Stimulated activated naive CD8-positive, alpha-beta T cell treated with anti-CD3 and anti-CD28 coated beads, Interleukin-15, amount 100 ng/mL, for 72 hours (primary cell): ENCODE results near the gene SLC39A11.
"Not testable (repeated sequence)": the region's sequence is repeated elsewhere in the genome, so short reads cannot be mapped to it uniquely, and the experiment has no call there.

Experiments used
- ATAC-seq: fragments of 150-1000 bp; cut with Tn5 transposase; 2 replicates; pipeline ENCODE4 v1.10.0; 2021; ENCODE audit warnings: mild to moderate bottlenecking, moderate library complexity
- DNase-seq, 2 donors: peaks; one replicate each; pipeline ENCODE4 v3.0.0; 2021 to 2022
- H3K27ac Mint-ChIP-seq, 2 donors: one replicate each; pipeline ENCODE4 v1.8.0; 2022; ENCODE audit warnings: mild to moderate bottlenecking in 2 of 2, mixed read lengths in 2 of 2, moderate library complexity in 2 of 2
- H3K27me3 Mint-ChIP-seq: one replicate; pipeline ENCODE4 v1.8.0; 2022; ENCODE audit warnings: mixed read lengths
- H3K4me1 Mint-ChIP-seq: one replicate; pipeline ENCODE4 v1.8.0; 2022; ENCODE audit warnings: mild to moderate bottlenecking, mixed read lengths
- H3K4me3 Mint-ChIP-seq, 2 donors: one replicate each; pipeline ENCODE4 v1.8.0; 2022; ENCODE audit warnings: mild to moderate bottlenecking in 2 of 2, mixed read lengths in 2 of 2, moderate library complexity in 1 of 2
- H3K9me3 Mint-ChIP-seq, 2 donors: one replicate each; pipeline ENCODE4 v1.8.0; 2022; ENCODE audit warnings: mixed read lengths in 2 of 2

The SLC39A11 gene, protein sequence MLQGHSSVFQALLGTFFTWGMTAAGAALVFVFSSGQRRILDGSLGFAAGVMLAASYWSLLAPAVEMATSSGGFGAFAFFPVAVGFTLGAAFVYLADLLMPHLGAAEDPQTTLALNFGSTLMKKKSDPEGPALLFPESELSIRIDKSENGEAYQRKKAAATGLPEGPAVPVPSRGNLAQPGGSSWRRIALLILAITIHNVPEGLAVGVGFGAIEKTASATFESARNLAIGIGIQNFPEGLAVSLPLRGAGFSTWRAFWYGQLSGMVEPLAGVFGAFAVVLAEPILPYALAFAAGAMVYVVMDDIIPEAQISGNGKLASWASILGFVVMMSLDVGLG

DNA sequence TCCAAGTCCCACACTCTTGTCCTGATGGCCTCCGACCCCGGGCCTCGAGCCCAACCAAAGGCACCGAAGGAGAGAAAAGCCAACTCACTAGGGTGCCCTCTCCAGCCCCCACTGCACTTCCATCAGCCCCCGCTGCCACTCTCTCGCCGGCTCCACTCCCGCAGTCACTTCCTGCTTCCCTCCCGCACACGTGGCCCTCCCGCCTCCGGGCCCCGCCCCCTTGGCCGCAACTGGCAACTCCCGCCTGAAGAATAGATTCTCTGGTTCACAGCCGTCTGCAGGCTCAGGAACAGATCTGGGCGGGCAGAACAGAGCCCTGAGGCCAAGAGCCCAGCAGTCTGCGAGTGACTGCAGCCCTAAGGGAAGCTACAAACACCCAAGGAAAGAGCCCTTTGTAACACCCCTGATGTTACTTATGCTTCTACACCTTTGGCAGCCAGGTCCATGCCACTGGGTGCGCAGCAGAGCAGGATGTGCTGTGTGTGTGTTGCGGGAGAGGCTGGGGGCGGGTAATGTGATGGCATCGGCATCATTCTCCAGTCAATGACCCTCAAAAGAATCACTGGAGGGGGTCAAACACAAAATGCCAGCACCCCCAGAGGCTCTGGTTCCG is at the start of gene SLC39A11:
SLC39A11 (minus strand) TSS at position 166 of the 613 bp plus-strand sequence. CDS start 3,924 bp downstream, outside the sequence.
- H3K4me1 Mint-ChIP-seq = peaks cover 36% of the 10 kb centered on the region
- H3K27me3 Mint-ChIP-seq = no peaks in the 10 kb centered on the region

GRCh38 chr17:73141411-73141810 is 48.9 kb upstream of the SLC39A11 start:
- H3K27ac Mint-ChIP-seq = no peak overlapping the region
- H3K9me3 Mint-ChIP-seq = peaks cover 17 to 20% of the 10 kb centered on the region in 2 donors
- no peak overlapping the region for H3K4me3 Mint-ChIP-seq
- DNase-seq = no peak
- H3K4me1 Mint-ChIP-seq = peaks cover 19% of the 10 kb centered on the region
- ATAC-seq = no peak
- peaks cover 8% of the 10 kb centered on the region for H3K27me3 Mint-ChIP-seq

More for the DNA sequence above, at the start of gene SLC39A11:
- H3K4me3 Mint-ChIP-seq = peak within 1 kb of the TSS; percentile 100
- DNase-seq (peak; percentile 84 to 93), ATAC-seq (peak; percentile 99)
- peak within 1 kb of the TSS; percentile 100 for H3K27ac Mint-ChIP-seq
- H3K9me3 Mint-ChIP-seq = no peaks in the 10 kb centered on the region

DNA sequence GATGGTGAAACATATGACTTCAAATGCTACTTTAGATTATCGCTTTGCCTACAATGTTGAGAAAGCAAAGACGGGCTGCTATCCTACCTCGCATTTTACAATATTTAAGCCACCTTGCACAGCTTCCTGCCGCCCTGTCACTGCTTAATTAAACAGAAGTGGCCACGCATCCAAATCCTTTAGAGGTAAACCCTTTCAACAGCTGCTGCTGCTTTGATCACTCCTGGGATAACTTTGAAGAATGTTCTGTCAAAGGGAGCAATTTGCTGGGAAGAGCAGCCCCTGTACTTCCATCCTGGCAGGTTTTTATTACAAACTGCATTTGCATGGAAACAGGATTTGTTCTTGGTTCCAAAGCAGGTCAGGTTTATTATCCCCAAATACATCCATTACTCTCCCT is 48.1 kb upstream of the SLC39A11 start:
- no peak for DNase-seq
- Mint-ChIP-seq H3K4me1 (peaks cover 19% of the 10 kb centered on the region), H3K27ac (no peak overlapping the region), H3K9me3 (peaks cover 12 to 16% of the 10 kb centered on the region in 2 donors), H3K27me3 (peaks cover 8% of the 10 kb centered on the region), H3K4me3 (no peak overlapping the region)
- ATAC-seq = no peak

- Mint-ChIP-seq H3K9me3 (peaks cover 4 to 6% of the 10 kb centered on the region in 2 donors), H3K27me3 (peaks cover 8% of the 10 kb centered on the region), H3K27ac (no peak overlapping the region), H3K4me3 (no peak overlapping the region), H3K4me1 (peaks cover 19% of the 10 kb centered on the region)
- DNase-seq (no peak), ATAC-seq (no peak)
Observed at GRCh38 chr17:73139296-73139695, 46.8 kb upstream of the SLC39A11 start.

DNA sequence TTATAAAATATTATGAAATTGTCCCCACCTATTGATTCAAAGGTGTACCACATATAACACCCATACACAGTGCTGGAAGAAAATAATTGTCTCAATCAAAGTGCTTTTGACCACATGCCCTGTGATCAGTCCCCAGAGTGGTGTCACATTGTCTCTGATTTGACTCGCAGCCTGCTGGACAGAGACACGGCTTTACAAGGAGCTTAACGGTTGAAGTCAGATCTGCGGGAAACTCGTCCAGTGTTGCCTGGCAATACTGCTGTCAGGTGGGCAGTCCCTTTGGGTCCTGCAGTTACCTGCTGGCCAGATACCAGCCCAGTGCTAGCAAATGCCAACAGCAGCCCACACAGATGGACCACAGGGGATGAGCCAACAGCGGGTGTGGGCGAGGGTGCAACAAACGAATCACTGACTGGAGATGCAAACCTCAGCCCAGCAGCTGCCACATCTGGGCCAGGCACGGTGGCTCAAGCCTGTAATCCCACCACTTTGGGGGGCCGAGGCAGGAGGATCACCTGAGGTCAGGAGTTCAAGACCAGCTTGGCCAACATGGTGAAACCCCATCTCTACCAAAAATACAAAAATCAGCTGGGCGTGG is 46.2 kb upstream of the SLC39A11 start:
- no peak for ATAC-seq
- no peak for DNase-seq
- Mint-ChIP-seq H3K27ac (no peak overlapping the region), H3K4me3 (no peak overlapping the region), H3K27me3 (peaks cover 8% of the 10 kb centered on the region), H3K9me3 (no peaks in the 10 kb centered on the region), H3K4me1 (peaks cover 14% of the 10 kb centered on the region)

GRCh38 chr17:73137376-73137775 is 44.9 kb upstream of the SLC39A11 start:
- DNase-seq = no peak
- Mint-ChIP-seq H3K27ac (no peak overlapping the region), H3K27me3 (peaks cover 8% of the 10 kb centered on the region)

GRCh38 chr17:73135766-73136165 is 43.3 kb upstream of the SLC39A11 start:
- Mint-ChIP-seq H3K4me3 (no peak overlapping the region), H3K4me1 (no peaks in the 10 kb centered on the region), H3K27me3 (peaks cover 4% of the 10 kb centered on the region), H3K9me3 (no peaks in the 10 kb centered on the region), H3K27ac (no peak overlapping the region)
- DNase-seq (no peak), ATAC-seq (no peak)

More at GRCh38 chr17:73137376-73137775, 44.9 kb upstream of the SLC39A11 start:
- ATAC-seq = no peak
- H3K4me3 Mint-ChIP-seq = no peak overlapping the region
- peaks cover 1% of the 10 kb centered on the region for H3K4me1 Mint-ChIP-seq
- H3K9me3 Mint-ChIP-seq = no peaks in the 10 kb centered on the region

GRCh38 chr17:73133911-73134649 is 41.6 kb upstream of the SLC39A11 start:
- DNase-seq (no peak), ATAC-seq (no peak)
- Mint-ChIP-seq H3K27me3 (no peaks in the 10 kb centered on the region), H3K4me3 (no peak overlapping the region), H3K9me3 (no peaks in the 10 kb centered on the region), H3K4me1 (no peaks in the 10 kb centered on the region), H3K27ac (no peak overlapping the region)

- H3K4me3 Mint-ChIP-seq = no peak overlapping the region
- H3K27ac Mint-ChIP-seq = no peak overlapping the region
- DNase-seq (no peak), ATAC-seq (no peak)
- H3K4me1 Mint-ChIP-seq = no peaks in the 10 kb centered on the region
- H3K9me3 Mint-ChIP-seq = no peaks in the 10 kb centered on the region
- H3K27me3 Mint-ChIP-seq = no peaks in the 10 kb centered on the region
Observed at GRCh38 chr17:73132085-73132492, 39.6 kb upstream of the SLC39A11 start.

GRCh38 chr17:73131439-73131838 is 39.0 kb upstream of the SLC39A11 start:
- not testable (repeated sequence) for ATAC-seq, H3K27me3 Mint-ChIP-seq, H3K4me3 Mint-ChIP-seq, H3K9me3 Mint-ChIP-seq, DNase-seq, H3K4me1 Mint-ChIP-seq, H3K27ac Mint-ChIP-seq

DNA sequence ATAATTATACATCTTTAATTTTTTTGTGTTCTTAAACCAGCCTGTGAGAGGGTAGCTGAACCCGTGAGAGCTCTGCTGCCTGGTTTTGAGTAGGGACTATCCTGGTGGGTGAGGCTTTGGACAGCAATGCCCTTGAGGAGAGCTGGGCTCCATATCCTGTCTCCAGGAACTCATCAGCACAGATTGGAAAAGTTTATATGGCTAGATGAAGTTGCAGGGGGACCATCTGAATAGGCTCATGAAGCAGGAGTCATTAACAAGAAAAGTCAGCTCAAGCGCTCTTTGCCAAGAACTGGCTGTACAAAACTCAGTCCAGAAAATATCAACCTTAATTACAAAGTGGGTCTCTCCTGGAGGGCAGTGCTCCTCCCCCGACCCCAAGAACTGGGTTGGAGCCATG is 38.5 kb upstream of the SLC39A11 start:
- no peak overlapping the region for H3K27ac Mint-ChIP-seq
- ATAC-seq = no peak
- H3K4me3 Mint-ChIP-seq = no peak overlapping the region
- no peaks in the 10 kb centered on the region for H3K4me1 Mint-ChIP-seq
- H3K9me3 Mint-ChIP-seq = no peaks in the 10 kb centered on the region
- no peaks in the 10 kb centered on the region for H3K27me3 Mint-ChIP-seq
- no peak for DNase-seq

GRCh38 chr17:73128496-73128895 is 36.0 kb upstream of the SLC39A11 start:
- Mint-ChIP-seq H3K27ac (peak overlapping the region in 1 of 2 donors; percentile 6), H3K4me1 (no peaks in the 10 kb centered on the region), H3K9me3 (no peaks in the 10 kb centered on the region), H3K4me3 (no peak overlapping the region), H3K27me3 (no peaks in the 10 kb centered on the region)
- no peak for DNase-seq
- ATAC-seq = no peak

GRCh38 chr17:73126716-73127473 is 34.4 kb upstream of the SLC39A11 start:
- Mint-ChIP-seq H3K4me1 (no peaks in the 10 kb centered on the region), H3K27ac (no peak overlapping the region), H3K4me3 (no peak overlapping the region), H3K9me3 (no peaks in the 10 kb centered on the region), H3K27me3 (no peaks in the 10 kb centered on the region)
- ATAC-seq (no peak), DNase-seq (no peak)

GRCh38 chr17:73123606-73124320 is 31.3 kb upstream of the SLC39A11 start:
- Mint-ChIP-seq H3K27ac (no peak overlapping the region), H3K27me3 (no peaks in the 10 kb centered on the region), H3K9me3 (no peaks in the 10 kb centered on the region), H3K4me1 (no peaks in the 10 kb centered on the region), H3K4me3 (no peak overlapping the region)
- DNase-seq = no peak
- no peak for ATAC-seq
